Neural progenitor cell (in vitro differentiated cells): ENCODE measurements around the gene LGALS3BP. TPM values are rescaled to one million over a fixed set of nuclear protein-coding genes. Genes with fewer than 3 reads are reported as not detected.
"Not testable (repeated sequence)": the region's sequence is repeated elsewhere in the genome, so short reads cannot be mapped to it uniquely, and the experiment has no call there.

ENCODE experiments used
- DNase-seq: peaks from one replicate; pipeline ENCODE4 v3.0.0-alpha.2; 2016; ENCODE audit warnings: low spot score
- H2AFZ ChIP-seq: fragments of 200-600 bp; sonication (generic); replicated peaks from 2 replicates; pipeline ENCODE4 v1.6.1; 2016; ENCODE audit warnings: antibody characterized with exemption
- H3F3A ChIP-seq: fragments of 200-600 bp; sonication (generic); 2 replicates; pipeline ENCODE4 v1.6.1; 2016; ENCODE audit warnings: antibody characterized with exemption, low read depth
- H3K27ac ChIP-seq: fragments of 200-600 bp; sonication (generic); 2 replicates; pipeline ENCODE4 v1.5.1; 2016; ENCODE audit warnings: mild to moderate bottlenecking
- H3K27me3 ChIP-seq: fragments of 200-600 bp; sonication (generic); 2 replicates; pipeline ENCODE4 v1.6.1; 2016; ENCODE audit warnings: mild to moderate bottlenecking, moderate library complexity
- H3K36me3 ChIP-seq: fragments of 200-600 bp; sonication (generic); 2 replicates; pipeline ENCODE4 v1.5.1; 2016
- H3K4me1 ChIP-seq: fragments of 200-600 bp; sonication (generic); 2 replicates; pipeline ENCODE4 v1.6.1; 2016; ENCODE audit warnings: mixed run types
- H3K4me2 ChIP-seq: fragments of 200-600 bp; sonication (generic); 2 replicates; pipeline ENCODE4 v1.6.1; 2016
- H3K4me3 ChIP-seq: fragments of 200-600 bp; sonication (generic); 2 replicates; pipeline ENCODE4 v1.5.1; 2016
- H3K79me2 ChIP-seq: fragments of 200-600 bp; sonication (generic); 2 replicates; pipeline ENCODE4 v1.6.1; 2016; ENCODE audit warnings: low read depth
- H3K9ac ChIP-seq: fragments of 200-600 bp; sonication (generic); 2 replicates; pipeline ENCODE4 v1.6.1; 2016
- H3K9me3 ChIP-seq: fragments of 200-600 bp; sonication (generic); 2 replicates; pipeline ENCODE4 v1.5.1; 2016; ENCODE audit warnings: low read depth
- H4K20me1 ChIP-seq: fragments of 200-600 bp; sonication (generic); 2 replicates; pipeline ENCODE4 v1.6.1; 2016; ENCODE audit warnings: low read depth
- H3K27ac Mint-ChIP-seq: 3 replicates; pipeline ENCODE4 v1.8.0; 2021; ENCODE audit warnings: mixed read lengths
- H3K27me3 Mint-ChIP-seq: 2 replicates; pipeline ENCODE4 v1.8.0; 2022; ENCODE audit warnings: low read depth, mild to moderate bottlenecking, inconsistent platforms, moderate library complexity, mixed read lengths; ENCODE audit not compliant: insufficient read depth
- H3K36me3 Mint-ChIP-seq: 3 replicates; pipeline ENCODE4 v1.8.0; 2021; ENCODE audit warnings: mixed read lengths
- H3K4me1 Mint-ChIP-seq: 3 replicates; pipeline ENCODE4 v1.8.0; 2021; ENCODE audit warnings: mixed read lengths
- H3K4me3 Mint-ChIP-seq: 3 replicates; pipeline ENCODE4 v1.8.0; 2021; ENCODE audit warnings: mild to moderate bottlenecking, moderate library complexity, mixed read lengths
- H3K9me3 Mint-ChIP-seq: 3 replicates; pipeline ENCODE4 v1.8.0; 2020; ENCODE audit warnings: mixed read lengths
- CTCF ChIP-seq: fragments of 200-600 bp; sonication (generic); IDR thresholded peaks from 2 replicates; pipeline ENCODE4 v1.5.1; 2017; ENCODE audit warnings: antibody characterized with exemption, mild to moderate bottlenecking
- EZH2 ChIP-seq: fragments of 200-600 bp; sonication (generic); IDR thresholded peaks from 2 replicates; pipeline ENCODE4 v1.6.1; 2017; ENCODE audit warnings: antibody characterized with exemption, mild to moderate bottlenecking, moderate library complexity
- EZH2phosphoT487 ChIP-seq: fragments of 200-600 bp; sonication (generic); IDR thresholded peaks from 2 replicates; pipeline ENCODE4 v1.6.1; 2017; ENCODE audit warnings: antibody characterized with exemption
- total RNA-seq: library from RNA; depleted of rRNA; stranded (reverse); fragments of >200 nt; gene quantifications from 2 replicates; pipeline ENCODE4 v1.2.3, GENCODE V29; 2015; ENCODE audit warnings: low replicate concordance

The LGALS3BP gene
- total RNA-seq, 1 donor from 2014 or later: 17.5 TPM

- no peak for DNase-seq
- Histone ChIP-seq H4K20me1 (no peaks in the 10 kb centered on the region), H3K4me2 (no peak overlapping the region), H2AFZ (no peak overlapping the region), H3K4me3 (no peak overlapping the region), H3K36me3 (no peaks in the 10 kb centered on the region), H3K9ac (no peak overlapping the region), H3K27me3 (no peaks in the 10 kb centered on the region), H3F3A (no peaks in the 10 kb centered on the region), H3K9me3 (no peaks in the 10 kb centered on the region), H3K4me1 (no peaks in the 10 kb centered on the region), H3K79me2 (no peaks in the 10 kb centered on the region), H3K27ac (no peak overlapping the region)
- H3K27me3 Mint-ChIP-seq: peaks cover 13% of the 10 kb centered on the region
- H3K4me1 Mint-ChIP-seq: peaks cover 24% of the 10 kb centered on the region
- no peak for TF ChIP-seq EZH2phosphoT487
- TF ChIP-seq EZH2: no peak
- no peak for TF ChIP-seq CTCF
- H3K4me3 Mint-ChIP-seq: no peak overlapping the region
- peak overlapping the region; percentile 57 for H3K27ac Mint-ChIP-seq
- H3K9me3 Mint-ChIP-seq: no peaks in the 10 kb centered on the region
- H3K36me3 Mint-ChIP-seq: no peaks in the 10 kb centered on the region
Measured at GRCh38 chr17:78966123-78966813, 13.5 kb downstream of the LGALS3BP start.

GRCh38 chr17:78965491-78965924 lies 14.2 kb downstream of the LGALS3BP start:
- Histone ChIP-seq H3K9me3 (no peaks in the 10 kb centered on the region), H3K9ac (no peak overlapping the region), H2AFZ (no peak overlapping the region), H3K27ac (no peak overlapping the region), H4K20me1 (no peaks in the 10 kb centered on the region), H3K4me1 (no peaks in the 10 kb centered on the region), H3K36me3 (no peaks in the 10 kb centered on the region), H3F3A (no peaks in the 10 kb centered on the region), H3K27me3 (no peaks in the 10 kb centered on the region), H3K79me2 (no peaks in the 10 kb centered on the region), H3K4me3 (no peak overlapping the region), H3K4me2 (no peak overlapping the region)
- no peak for DNase-seq
- Mint-ChIP-seq H3K4me3 (no peak overlapping the region), H3K27me3 (peaks cover 10% of the 10 kb centered on the region), H3K27ac (peak overlapping the region; percentile 94), H3K4me1 (peaks cover 21% of the 10 kb centered on the region), H3K36me3 (no peaks in the 10 kb centered on the region), H3K9me3 (no peaks in the 10 kb centered on the region)
- TF ChIP-seq EZH2 (no peak), CTCF (no peak)

GRCh38 chr17:78963378-78963777 lies 16.3 kb downstream of the LGALS3BP start:
- no peak overlapping the region for H3K9ac ChIP-seq
- H3F3A ChIP-seq: no peaks in the 10 kb centered on the region
- Mint-ChIP-seq H3K4me3 (no peak overlapping the region), H3K4me1 (peaks cover 23% of the 10 kb centered on the region), H3K9me3 (no peaks in the 10 kb centered on the region), H3K36me3 (no peaks in the 10 kb centered on the region), H3K27ac (no peak overlapping the region), H3K27me3 (peaks cover 5% of the 10 kb centered on the region)
- H3K4me2 ChIP-seq: no peak overlapping the region
- no peaks in the 10 kb centered on the region for H3K4me1 ChIP-seq
- H2AFZ ChIP-seq: no peak overlapping the region
- H4K20me1 ChIP-seq: no peaks in the 10 kb centered on the region
- TF ChIP-seq CTCF (no peak), EZH2phosphoT487 (no peak), EZH2 (no peak)
- H3K4me3 ChIP-seq: no peak overlapping the region
- H3K27me3 ChIP-seq: no peaks in the 10 kb centered on the region
- no peaks in the 10 kb centered on the region for H3K79me2 ChIP-seq
- H3K9me3 ChIP-seq: no peaks in the 10 kb centered on the region
- DNase-seq: no peak
- no peak overlapping the region for H3K27ac ChIP-seq
- no peaks in the 10 kb centered on the region for H3K36me3 ChIP-seq

GRCh38 chr17:78962984-78963348 lies 16.8 kb downstream of the LGALS3BP start:
- H3K9ac ChIP-seq, DNase-seq, H3K27me3 ChIP-seq, H3K36me3 ChIP-seq, H3K4me2 ChIP-seq, H3K27me3 Mint-ChIP-seq, H3K79me2 ChIP-seq, H3K4me3 ChIP-seq, H3F3A ChIP-seq, H3K9me3 ChIP-seq, H4K20me1 ChIP-seq, H3K9me3 Mint-ChIP-seq, H3K27ac Mint-ChIP-seq, H3K27ac ChIP-seq, H3K4me1 ChIP-seq, H3K36me3 Mint-ChIP-seq, H3K4me3 Mint-ChIP-seq, H2AFZ ChIP-seq: not testable (repeated sequence)
- peaks cover 23% of the 10 kb centered on the region for H3K4me1 Mint-ChIP-seq
